Retinal pigment epithelial cell (primary cell): Measurements from ENCODE around the gene OST4.

Source experiments
- DNase-seq: peaks from one replicate; pipeline ENCODE4 v3.0.0-alpha.2; 2010; ENCODE audit warnings: low read depth
- H3K4me3 ChIP-seq: 2 replicates; pipeline ENCODE4 v1.5.1; 2011; ENCODE audit warnings: mild to moderate bottlenecking, low read length, control low read depth, moderate library complexity
- CTCF ChIP-seq: conservative IDR thresholded peaks from 2 replicates; pipeline ENCODE4 v1.5.1; 2011; ENCODE audit warnings: low read depth, low read length, control low read depth, inconsistent platforms

The OST4 gene

DNA sequence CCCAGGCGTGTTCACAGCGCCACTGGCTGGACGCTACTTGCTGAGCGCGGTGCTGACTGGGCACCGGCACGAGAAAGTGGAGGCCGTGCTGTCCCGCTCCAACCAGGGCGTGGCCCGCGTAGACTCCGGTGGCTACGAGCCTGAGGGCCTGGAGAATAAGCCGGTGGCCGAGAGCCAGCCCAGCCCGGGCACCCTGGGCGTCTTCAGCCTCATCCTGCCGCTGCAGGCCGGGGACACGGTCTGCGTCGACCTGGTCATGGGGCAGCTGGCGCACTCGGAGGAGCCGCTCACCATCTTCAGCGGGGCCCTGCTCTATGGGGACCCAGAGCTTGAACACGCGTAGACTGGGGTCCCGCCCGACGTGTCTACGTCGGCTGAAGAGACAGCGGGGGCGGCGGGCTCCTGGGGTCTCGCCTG is 14.2 kb upstream of the OST4 start:
- DNase-seq: no peak
- H3K4me3 ChIP-seq: peak overlapping the region; percentile 55
- peak; percentile 49 for TF ChIP-seq CTCF

DNA sequence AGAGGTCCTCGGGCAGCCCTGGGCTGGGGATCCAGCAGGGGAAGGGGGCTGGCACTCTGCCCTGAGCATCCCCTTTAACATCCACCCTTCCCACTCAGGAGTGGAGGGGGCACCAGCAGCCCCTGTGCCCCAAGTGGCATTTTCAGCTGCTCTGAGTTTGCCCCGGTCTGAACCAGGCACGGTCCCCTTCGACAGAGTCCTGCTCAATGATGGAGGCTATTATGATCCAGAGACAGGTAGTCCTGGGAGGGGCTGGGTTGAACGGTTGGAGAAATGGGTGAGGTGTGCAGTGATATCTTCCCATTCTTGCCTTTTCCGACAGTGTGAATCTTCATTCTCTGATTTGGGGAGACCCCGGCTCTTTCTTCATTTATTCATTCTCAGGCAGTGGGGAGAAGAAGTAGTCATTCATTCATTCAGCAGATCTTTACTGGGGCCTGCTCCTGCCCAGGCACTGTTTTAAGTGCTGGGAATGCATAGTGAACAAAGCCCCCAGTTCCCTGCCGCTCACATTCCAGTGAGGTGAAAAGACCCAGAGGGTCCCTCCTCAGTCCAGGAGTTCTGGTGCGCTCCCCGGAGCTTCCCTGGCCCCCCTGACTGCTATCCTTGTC is 13.7 kb upstream of the OST4 start:
- H3K4me3 ChIP-seq: peak overlapping the region; percentile 55
- no peak for DNase-seq
- TF ChIP-seq CTCF: no peak

GRCh38 chr2:27084297-27085061 is 13.0 kb upstream of the OST4 start:
- no peak for TF ChIP-seq CTCF
- no peak overlapping the region for H3K4me3 ChIP-seq
- no peak for DNase-seq

GRCh38 chr2:27083410-27084296 is 12.2 kb upstream of the OST4 start:
- no peak for DNase-seq
- H3K4me3 ChIP-seq: no peak overlapping the region
- no peak for TF ChIP-seq CTCF

GRCh38 chr2:27082773-27083409 is 11.4 kb upstream of the OST4 start:
- DNase-seq: no peak
- TF ChIP-seq CTCF: no peak
- no peak overlapping the region for H3K4me3 ChIP-seq

DNA sequence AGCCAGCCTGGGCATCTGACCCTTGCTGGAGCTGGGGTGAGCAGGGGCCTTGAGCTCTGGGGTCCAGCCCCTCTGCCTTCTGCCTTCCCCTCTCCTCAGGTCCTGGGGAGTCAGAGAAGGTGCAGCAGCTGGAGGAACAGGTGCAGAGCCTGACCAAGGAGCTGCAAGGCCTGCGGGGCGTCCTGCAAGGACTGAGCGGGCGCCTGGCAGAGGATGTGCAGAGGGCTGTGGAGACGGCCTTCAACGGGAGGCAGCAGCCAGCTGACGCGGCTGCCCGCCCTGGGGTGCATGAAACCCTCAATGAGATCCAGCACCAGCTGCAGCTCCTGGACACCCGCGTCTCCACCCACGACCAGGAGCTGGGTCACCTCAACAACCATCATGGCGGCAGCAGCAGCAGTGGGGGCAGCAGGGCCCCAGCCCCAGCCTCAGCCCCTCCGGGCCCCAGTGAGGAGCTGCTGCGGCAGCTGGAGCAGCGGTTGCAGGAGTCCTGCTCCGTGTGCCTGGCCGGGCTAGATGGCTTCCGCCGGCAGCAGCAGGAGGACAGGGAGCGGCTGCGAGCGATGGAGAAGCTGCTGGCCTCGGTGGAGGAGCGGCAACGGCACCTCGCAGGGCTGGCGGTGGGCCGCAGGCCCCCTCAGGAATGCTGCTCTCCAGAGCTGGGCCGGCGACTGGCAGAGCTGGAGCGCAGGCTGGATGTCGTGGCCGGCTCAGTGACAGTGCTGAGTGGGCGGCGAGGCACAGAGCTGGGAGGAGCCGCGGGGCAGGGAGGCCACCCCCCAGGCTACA is 10.7 kb upstream of the OST4 start:
- no peak for TF ChIP-seq CTCF
- no peak overlapping the region for H3K4me3 ChIP-seq

More for the DNA sequence above, 10.7 kb upstream of the OST4 start:
- no peak for DNase-seq
